ENCODE data around the gene TCHP. TPM values are rescaled to one million over a fixed set of nuclear protein-coding genes. Genes with fewer than 3 reads are reported as not detected.
"Not testable (repeated sequence)": the region's sequence is repeated elsewhere in the genome, so short reads cannot be mapped to it uniquely, and the experiment has no call there.

TCHP gene
- total RNA-seq, 1 donor from 2014 or later: 8.6 TPM

DNA sequence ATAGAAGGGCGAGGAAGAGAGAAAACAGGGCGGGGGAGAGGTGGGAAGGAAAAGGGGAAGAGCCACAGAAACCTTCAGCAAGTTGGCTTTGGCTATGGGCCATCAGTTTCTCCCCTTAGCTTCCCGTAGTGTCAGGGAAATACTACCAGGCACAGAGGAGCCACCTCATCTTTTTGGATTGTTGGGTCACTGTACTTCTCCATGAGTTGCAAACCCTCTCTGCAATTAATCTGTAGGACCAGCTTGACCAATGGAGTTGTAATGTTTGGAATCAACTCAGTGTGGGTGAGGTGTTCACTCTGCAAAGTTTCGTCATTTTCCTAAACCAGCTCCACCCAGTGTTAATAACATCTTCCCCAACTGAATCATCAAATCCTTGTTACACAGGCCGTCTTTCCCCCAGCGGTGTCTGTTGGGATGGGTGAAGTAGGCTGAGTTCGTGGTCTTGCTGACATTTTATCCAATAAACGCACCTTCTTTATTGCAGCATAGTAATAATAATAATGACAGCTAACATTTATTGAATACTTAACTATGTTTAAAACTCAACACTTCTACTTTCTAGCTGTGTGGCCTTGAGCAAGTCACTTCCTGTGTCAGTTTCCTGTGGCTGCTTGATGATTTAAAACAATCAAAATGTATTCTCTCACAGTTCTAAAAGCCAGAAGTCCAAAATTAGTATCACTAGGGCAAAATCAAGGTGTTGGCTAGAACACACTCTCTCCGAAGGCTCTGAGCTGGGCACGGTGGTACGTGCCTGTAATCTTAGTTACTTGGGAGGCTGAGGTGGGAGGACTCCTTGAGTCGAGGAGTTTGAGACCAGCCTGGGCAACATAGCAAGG is 11.7 kb upstream of the TCHP start:
- Histone ChIP-seq H3K4me2 (ENCODE audit: low read length) (peak overlapping the region; percentile 72), H3K4me3 (ENCODE audit: insufficient read depth, low read depth, low read length) (no peak overlapping the region), H3K79me2 (ENCODE audit: insufficient read depth, low read length) (no peaks in the 10 kb centered on the region), H3K36me3 (ENCODE audit: insufficient read depth, low read length) (no peaks in the 10 kb centered on the region), H3K9ac (ENCODE audit: low read length) (peak overlapping the region; percentile 58), H3K27ac (ENCODE audit: low read depth, low read length) (peak overlapping the region; percentile 90), H3K9me3 (ENCODE audit: insufficient read depth, low read depth, low read length) (no peaks in the 10 kb centered on the region), H3K4me1 (ENCODE audit: insufficient read depth, low read length) (peaks cover 24% of the 10 kb centered on the region), H4K20me1 (ENCODE audit: insufficient read depth, low read length) (no peaks in the 10 kb centered on the region), H2AFZ (ENCODE audit: low read depth, low read length) (peak overlapping the region; percentile 18), H3K27me3 (ENCODE audit: insufficient read depth, low read length) (no peaks in the 10 kb centered on the region)
- Mint-ChIP-seq H3K4me1 (ENCODE audit: low read depth, unreplicated experiment) (no peaks in the 10 kb centered on the region), H3K9me3 (ENCODE audit: unreplicated experiment) (no peaks in the 10 kb centered on the region), H3K27me3 (ENCODE audit: low read depth, unreplicated experiment) (peaks cover 18% of the 10 kb centered on the region), H3K4me3 (ENCODE audit: unreplicated experiment) (no peak overlapping the region), H3K27ac (ENCODE audit: unreplicated experiment) (no peak overlapping the region), H3K36me3 (ENCODE audit: low read depth, unreplicated experiment) (no peaks in the 10 kb centered on the region)
- peak; percentile 93 for DNase-seq (ENCODE audit: low read depth)
- FAIRE-seq: peak; percentile 45
- no peak for TF ChIP-seq EZH2 (IDR thresholded peaks at IDR 0.05; ENCODE audit: insufficient read depth, low read length)
- TF ChIP-seq, protein P1, sequence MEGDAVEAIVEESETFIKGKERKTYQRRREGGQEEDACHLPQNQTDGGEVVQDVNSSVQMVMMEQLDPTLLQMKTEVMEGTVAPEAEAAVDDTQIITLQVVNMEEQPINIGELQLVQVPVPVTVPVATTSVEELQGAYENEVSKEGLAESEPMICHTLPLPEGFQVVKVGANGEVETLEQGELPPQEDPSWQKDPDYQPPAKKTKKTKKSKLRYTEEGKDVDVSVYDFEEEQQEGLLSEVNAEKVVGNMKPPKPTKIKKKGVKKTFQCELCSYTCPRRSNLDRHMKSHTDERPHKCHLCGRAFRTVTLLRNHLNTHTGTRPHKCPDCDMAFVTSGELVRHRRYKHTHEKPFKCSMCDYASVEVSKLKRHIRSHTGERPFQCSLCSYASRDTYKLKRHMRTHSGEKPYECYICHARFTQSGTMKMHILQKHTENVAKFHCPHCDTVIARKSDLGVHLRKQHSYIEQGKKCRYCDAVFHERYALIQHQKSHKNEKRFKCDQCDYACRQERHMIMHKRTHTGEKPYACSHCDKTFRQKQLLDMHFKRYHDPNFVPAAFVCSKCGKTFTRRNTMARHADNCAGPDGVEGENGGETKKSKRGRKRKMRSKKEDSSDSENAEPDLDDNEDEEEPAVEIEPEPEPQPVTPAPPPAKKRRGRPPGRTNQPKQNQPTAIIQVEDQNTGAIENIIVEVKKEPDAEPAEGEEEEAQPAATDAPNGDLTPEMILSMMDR (IDR thresholded peaks at IDR 0.05; ENCODE audit: insufficient read depth, low read depth, low read length): no peak

DNA sequence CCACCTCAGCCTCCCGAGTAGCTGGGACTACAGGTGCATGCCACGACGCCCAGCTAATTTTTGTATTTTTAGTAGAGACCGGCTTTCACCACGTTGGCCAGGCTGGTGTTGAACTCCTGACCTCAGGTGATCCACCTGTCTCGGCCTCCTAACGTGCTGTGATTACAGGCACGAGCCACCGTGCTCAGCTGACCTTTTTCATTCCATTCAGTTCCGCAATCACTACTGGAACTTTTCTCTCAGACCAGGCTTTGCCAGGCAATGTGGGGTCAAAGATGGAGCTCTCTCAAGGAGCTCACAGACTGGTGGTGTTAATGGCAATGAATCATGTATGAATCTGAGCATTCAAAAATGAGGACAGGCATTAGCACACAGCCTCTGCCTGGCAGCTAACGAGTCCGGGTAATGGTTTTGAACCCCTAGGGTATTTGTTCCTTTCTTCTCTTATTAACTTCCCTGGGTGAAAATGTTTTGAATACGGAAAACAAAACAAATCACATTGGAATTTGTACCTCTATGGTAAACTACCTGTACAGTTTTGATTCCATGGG is 9.4 kb upstream of the TCHP start:
- no peaks in the 10 kb centered on the region for H3K27me3 ChIP-seq (ENCODE audit: insufficient read depth, low read length)
- no peaks in the 10 kb centered on the region for H3K36me3 ChIP-seq (ENCODE audit: insufficient read depth, low read length)
- TF ChIP-seq, protein P1 (IDR thresholded peaks at IDR 0.05; ENCODE audit: insufficient read depth, low read depth, low read length): no peak
- TF ChIP-seq EZH2 (IDR thresholded peaks at IDR 0.05; ENCODE audit: insufficient read depth, low read length): no peak
- Mint-ChIP-seq H3K36me3 (ENCODE audit: low read depth, unreplicated experiment) (no peaks in the 10 kb centered on the region), H3K27ac (ENCODE audit: unreplicated experiment) (no peak overlapping the region), H3K4me1 (ENCODE audit: low read depth, unreplicated experiment) (no peaks in the 10 kb centered on the region), H3K9me3 (ENCODE audit: unreplicated experiment) (no peaks in the 10 kb centered on the region), H3K4me3 (ENCODE audit: unreplicated experiment) (no peak overlapping the region), H3K27me3 (ENCODE audit: low read depth, unreplicated experiment) (peaks cover 20% of the 10 kb centered on the region)
- no peaks in the 10 kb centered on the region for H3K79me2 ChIP-seq (ENCODE audit: insufficient read depth, low read length)
- FAIRE-seq: no peak
- no peak overlapping the region for H2AFZ ChIP-seq (ENCODE audit: low read depth, low read length)
- no peak overlapping the region for H3K27ac ChIP-seq (ENCODE audit: low read depth, low read length)
- H4K20me1 ChIP-seq (ENCODE audit: insufficient read depth, low read length): no peaks in the 10 kb centered on the region
- H3K4me2 ChIP-seq (ENCODE audit: low read length): no peak overlapping the region
- peaks cover 24% of the 10 kb centered on the region for H3K4me1 ChIP-seq (ENCODE audit: insufficient read depth, low read length)
- no peak overlapping the region for H3K9ac ChIP-seq (ENCODE audit: low read length)
- H3K9me3 ChIP-seq (ENCODE audit: insufficient read depth, low read depth, low read length): no peaks in the 10 kb centered on the region
- H3K4me3 ChIP-seq (ENCODE audit: insufficient read depth, low read depth, low read length): no peak overlapping the region
- no peak for DNase-seq (ENCODE audit: low read depth)

DNA sequence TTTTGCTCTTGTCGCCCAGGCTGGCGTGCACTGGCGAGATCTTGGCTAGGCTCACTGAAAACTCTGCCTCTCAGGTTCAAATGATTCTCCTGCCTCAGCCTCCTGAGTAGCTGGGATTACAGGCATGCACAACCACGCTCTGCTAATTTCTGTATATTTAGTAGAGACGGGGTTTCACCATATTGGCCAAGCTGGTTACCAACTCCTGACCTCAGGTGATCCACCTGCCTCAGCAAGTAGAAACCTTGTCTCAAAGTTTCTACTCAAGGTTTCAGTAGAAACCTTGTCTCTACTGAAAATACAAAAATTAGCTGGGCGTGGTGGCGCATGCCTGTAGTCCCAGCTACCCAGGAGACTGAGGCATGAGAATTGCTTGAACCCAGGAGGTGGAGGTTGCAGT is 8.3 kb upstream of the TCHP start:
- not testable (repeated sequence) for H3K4me1 Mint-ChIP-seq (ENCODE audit: low read depth, unreplicated experiment); H3K27me3 ChIP-seq (ENCODE audit: insufficient read depth, low read length); H3K4me3 Mint-ChIP-seq (ENCODE audit: unreplicated experiment); H3K4me3 ChIP-seq (ENCODE audit: insufficient read depth, low read depth, low read length); H3K79me2 ChIP-seq (ENCODE audit: insufficient read depth, low read length); H3K36me3 ChIP-seq (ENCODE audit: insufficient read depth, low read length); H3K9ac ChIP-seq (ENCODE audit: low read length); H3K27ac ChIP-seq (ENCODE audit: low read depth, low read length); FAIRE-seq; H3K9me3 ChIP-seq (ENCODE audit: insufficient read depth, low read depth, low read length); H2AFZ ChIP-seq (ENCODE audit: low read depth, low read length); H3K9me3 Mint-ChIP-seq (ENCODE audit: unreplicated experiment); H3K4me2 ChIP-seq (ENCODE audit: low read length); H4K20me1 ChIP-seq (ENCODE audit: insufficient read depth, low read length); DNase-seq (ENCODE audit: low read depth); H3K27ac Mint-ChIP-seq (ENCODE audit: unreplicated experiment); H3K36me3 Mint-ChIP-seq (ENCODE audit: low read depth, unreplicated experiment)
- H3K4me1 ChIP-seq (ENCODE audit: insufficient read depth, low read length): peaks cover 24% of the 10 kb centered on the region
- peaks cover 24% of the 10 kb centered on the region for H3K27me3 Mint-ChIP-seq (ENCODE audit: low read depth, unreplicated experiment)

Measured in astrocyte (in vitro differentiated cells and primary cell).